HG03175 (cell line): Measurements from ENCODE around the gene ROBO4.

Experiments
- ATAC-seq: cut with Tn5 transposase; IDR thresholded peaks from one replicate; pipeline ENCODE4 v1.9.1; 2021; ENCODE audit warnings: mild to moderate bottlenecking, moderate library complexity; ENCODE audit not compliant: unreplicated experiment

ROBO4 gene

DNA sequence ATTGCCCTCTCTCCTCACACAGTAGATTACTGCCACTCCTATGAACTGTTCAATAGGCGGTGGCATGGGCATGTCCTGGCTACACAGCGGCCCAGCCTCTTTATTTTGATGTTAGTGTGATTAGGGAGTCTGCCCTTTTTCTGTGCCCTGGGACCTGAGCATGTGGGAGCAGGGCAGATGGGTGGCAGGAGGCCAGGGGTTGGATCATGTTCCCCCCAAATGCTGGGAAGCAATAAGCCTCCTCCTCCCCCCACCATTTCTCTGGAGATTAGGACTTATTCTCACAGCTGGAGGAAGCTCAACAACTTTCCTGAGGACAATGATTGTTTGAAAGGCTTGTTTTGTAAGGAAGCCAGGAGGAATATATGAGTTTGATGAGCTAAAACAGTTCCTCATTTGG lies 22.2 kb upstream of the ROBO4 start:
- no peak for ATAC-seq

DNA sequence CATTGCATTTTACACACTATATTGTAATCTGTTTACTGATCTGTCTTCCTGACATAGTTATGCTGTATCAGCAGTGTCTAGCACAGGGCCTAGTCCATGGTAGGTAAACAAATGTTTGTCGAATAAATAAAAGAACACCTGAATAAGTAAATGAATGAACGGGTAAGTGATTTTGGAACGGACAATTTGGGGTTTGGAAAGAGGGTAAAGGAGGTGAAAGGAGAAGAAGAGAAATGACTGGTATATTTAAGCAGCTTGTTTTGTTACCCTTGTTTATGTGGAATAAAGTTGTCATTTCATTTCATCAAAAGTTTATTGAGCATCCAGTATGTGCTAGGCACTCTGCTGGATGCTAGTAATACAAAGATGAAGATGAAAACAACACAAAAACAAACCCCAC lies 21.3 kb upstream of the ROBO4 start, which contains the start of gene HEPN1:
Gene HEPN1, plus strand, starts transcription at position 301 of the 400 bp plus-strand sequence.
- no peak for ATAC-seq

DNA sequence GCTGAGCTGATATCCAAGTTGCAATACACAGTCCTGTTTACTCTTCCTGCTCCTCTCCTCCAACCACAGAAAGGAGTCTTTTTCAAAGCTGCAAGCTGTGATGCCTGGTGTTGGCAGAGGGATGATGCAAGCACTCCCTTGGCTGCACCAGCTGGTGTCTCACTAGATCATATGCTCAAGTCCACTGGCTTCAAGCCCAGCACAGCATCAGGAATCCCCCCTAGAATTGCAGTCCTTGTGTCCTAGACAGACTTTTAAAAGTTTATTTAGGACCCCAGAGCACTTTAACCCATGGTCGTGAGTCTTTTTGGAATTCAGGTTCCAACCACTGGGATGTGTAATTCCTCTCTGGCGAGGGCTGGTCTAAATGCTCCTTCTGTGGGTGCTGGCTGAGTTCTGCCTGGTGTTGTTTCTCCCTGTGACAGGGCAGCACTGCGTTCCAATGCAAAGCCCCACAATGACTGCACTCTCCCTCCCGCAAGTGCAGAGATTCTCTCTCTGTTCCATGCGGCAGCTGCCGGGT lies 19.5 kb upstream of the ROBO4 start:
- ATAC-seq: no peak

DNA sequence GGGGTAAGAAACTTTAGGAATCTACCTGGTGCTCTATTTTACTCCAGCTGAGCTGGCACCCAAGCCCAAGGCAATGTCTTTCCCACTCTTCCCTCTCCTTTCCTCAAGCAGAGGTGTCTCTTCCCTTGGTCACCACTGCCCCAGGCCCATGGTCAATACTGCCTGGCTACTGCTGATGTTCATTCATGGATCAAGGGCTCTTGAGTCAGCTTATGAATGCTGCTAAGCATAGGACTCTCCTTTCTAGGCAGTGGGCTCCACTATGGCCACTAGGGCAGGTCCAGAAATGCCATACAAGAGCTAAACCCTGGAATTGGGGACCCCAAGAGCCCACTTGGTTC lies 18.7 kb upstream of the ROBO4 start:
- no peak for ATAC-seq

DNA sequence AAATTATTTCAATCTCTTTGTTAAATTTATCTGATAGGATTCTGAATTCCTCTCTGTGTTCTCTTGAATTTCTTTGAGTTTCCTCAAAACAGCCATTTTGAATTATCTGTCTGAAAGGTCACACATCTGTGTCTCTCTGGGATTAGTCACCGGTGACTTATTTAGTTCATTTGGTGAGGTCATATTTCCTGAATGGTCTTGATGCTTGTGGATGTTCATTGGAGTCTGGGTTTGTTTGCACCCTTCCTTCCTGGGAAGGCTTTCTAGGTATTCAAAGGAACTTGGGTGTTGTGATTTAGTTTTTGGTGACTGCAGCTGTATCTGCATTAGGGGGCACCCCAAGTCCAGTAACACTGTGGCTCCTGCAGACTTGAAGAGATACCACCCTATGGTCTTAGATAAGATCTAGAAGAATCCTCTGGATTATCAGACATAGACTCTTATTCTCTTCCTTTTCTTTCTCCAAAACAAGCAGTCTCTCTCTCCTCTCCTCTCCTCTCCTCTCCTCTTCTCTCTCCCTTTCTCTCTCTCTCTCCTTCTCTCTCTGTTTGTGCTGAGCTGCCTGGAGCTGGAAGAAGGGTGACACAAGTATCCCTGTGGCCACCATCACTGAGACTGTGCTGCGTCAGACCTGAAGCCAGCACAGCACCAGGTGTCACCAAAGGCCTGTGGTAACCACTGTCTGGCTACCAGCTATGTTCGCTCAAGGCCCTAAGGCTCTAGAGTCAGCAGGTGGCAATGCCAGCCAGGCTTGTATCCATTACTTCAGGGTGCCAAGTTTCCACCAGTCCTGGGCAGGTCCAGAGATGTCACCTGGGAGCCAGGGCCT lies 18.1 kb upstream of the ROBO4 start:
- ATAC-seq: no peak

DNA sequence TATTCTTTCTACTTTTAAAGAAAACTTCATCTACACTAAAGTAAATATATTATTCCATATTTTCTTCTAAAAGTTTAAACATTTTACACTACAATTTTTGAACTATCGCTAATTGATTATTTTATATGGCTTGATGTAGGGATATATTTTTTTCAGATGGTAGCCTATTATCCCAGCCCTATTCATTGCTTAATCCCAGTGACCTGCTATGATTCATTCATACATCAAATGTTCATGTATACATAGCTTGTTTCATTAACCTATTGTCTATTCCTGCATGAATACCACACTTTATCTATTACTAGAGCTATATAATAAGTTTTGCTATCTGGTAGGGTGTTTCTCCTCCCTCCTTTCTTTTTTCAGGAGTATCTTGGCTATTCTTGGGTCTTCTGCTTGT lies 5.0 kb upstream of the ROBO4 start:
- no peak for ATAC-seq

DNA sequence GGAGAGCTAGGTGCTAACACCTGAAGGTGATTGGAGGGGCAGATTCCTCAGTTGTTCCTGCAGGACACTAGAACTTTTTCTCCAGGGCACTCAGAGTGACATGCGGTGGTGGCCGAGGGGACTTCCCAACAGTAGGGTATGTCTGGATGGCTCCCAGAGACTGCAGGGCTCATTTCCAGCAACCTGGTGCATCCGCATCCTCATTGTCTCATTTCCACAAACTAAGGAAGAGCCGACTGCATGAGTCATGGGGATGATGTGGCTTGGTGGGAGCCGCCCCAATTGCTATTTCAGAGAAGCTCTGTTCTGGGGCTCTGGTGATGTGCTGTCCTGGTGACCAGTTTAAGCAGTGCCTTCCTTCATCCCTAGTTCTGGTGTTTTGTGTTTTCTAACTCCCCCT lies 2.8 kb upstream of the ROBO4 start:
- ATAC-seq: no peak

DNA sequence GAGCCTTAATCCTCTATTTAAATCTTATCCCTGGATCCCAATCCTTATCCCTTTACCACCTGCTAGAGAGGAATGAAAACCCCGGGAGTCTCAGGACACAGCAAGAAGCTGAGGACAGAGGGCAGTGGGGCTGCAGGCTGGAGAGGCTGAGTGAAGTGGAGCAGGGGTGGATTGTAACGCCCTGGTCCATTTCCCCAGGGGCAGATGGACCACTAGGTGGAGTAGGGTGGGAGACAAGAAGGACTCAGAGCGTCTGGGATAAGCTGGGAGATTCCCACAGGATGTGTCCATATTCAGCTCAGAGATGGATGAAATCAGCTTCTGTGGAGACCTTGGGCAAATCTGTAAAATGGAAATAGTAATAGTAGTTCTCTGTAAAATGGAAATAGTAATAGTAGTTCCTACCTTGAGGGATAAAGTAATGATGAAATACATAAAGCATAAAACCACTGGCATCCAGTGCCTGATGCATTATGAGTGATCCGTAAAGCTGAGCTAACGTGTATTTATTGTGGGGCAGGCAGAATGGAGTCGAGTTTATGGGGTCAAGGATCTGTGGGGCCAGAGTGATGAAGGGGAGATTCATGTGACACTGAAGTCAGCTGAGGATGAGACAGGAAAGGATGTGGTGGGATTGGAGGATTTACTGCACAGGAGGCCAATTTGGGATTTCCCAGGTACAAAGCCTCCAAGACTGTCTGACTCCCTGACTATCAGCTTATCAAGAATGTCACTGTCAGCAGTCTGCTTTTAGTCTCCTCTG lies 1.9 kb upstream of the ROBO4 start:
- ATAC-seq: no peak

DNA sequence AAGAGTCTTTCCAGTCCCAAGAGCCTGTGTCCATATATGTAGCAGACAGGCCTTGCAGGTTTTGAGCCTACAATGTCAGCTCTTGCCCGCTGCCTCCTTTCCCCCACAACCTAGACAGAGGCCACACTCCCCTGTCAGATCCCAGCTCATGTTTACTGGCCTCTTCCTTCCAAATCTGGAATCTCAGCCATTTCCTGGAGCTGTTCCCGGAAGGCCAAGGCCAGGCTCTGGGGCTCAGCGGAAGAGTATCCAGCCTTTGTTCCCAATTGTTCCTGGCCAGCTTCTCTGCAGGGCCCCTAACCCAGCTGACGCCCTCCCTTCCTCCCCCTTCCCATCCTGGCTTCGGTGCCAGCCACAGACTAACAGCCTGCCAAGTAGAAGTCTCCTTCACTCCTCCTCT lies 1.0 kb upstream of the ROBO4 start:
- no peak for ATAC-seq

DNA sequence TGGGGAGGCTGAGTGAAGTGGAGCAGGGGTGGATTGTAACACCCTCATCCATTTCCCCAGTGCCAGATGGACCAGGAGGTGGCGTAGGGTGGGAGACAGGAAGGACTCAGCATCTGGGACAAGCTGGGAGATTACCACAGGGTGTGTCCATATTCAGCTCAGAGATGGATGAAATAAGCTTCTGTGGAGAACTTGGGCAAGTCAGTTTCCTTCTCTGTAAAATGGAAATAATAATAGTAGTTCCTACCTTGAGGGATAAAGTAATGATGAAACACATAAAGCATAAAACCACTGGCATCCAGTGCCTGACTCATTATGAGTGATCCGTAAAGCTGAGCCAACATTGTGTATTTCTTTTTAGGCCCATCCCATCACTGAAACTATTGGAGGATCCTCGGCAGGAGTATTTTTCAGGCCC lies 607 bp upstream of the ROBO4 start:
- no peak for ATAC-seq

DNA sequence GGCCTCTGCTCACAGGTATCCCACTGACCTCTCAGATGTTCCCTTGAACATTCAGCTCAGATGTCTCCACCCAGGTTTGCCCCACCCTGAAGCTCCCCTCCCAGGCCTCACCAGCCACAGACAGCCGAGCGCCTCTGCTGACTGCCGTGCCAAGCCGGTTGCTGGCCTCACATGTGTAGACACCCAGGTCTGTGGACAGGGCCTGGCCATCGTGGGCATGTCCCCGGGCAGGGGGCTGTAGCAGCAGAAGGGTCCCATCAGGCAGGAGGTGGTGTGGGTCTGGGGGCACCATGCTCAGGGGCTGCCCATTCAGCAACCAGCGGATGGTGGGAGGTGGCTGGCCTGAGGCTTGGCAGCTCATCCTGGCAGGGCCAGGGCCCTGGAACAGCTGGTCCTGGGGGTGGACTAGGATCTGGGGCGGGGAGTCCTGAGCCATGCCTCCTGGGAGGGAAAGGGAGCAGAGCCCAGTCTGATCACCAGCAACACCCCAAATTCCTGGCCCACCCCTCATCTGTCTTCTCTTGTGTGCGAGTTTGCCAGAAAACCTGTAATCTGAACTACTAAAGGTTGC lies 759 bp downstream of the ROBO4 start:
- no peak for ATAC-seq

DNA sequence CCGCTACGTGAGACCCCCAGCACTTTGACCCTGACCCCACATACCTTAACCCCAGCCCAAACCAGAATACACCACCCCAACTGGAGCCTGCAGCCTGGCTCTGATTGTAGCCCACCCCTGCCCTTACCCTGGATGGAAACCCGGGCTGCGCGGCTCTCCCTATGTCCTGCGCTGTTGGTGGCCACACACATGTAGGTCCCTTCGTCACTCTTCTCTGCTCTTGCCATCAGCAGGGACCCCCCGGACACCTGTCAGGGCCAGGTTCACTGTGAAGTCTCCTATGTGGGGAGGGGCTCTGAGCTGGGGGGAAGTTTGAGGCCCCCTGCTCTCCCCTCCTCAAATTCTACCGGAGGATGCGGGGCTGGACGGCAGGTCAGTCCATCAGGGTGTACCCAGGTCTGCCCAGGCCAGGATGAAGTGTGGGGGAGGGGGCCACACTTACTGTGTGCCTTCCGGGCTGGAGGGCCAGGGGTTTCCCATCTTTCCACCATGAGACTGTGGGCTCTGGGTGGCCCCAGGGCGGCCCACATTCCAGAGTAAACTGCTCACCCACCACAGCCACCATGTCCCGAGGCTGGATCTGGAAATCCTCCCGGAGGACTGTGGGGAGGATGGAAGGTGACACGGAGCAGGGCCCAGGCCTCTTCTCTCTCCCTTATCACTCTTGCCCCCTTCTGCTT lies 1.5 kb downstream of the ROBO4 start:
- ATAC-seq: no peak

DNA sequence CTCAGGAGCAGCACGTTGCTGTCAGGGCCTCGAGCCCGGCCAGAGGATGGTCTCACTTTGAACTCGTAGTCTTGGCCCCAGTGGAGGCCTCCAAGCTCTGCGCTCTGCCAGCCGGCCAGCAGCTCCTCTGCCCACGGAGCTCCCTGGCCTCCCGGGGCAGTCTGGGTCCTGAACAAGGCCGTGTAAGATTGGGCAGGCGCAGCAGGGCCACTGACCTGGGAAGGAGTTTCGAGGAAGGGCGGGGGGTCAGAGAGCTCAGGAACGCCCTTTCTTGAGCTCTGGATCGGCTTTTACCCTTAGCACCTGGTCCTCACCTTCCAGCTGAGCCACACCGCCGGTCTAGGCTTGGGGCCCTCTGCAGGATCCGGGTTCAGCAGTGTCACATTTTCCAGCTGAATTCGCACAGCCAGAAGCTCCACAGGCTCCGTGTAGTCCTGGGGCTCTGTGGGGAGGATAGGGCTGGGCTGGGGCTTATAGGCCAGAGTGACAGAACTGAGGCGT lies 2.1 kb downstream of the ROBO4 start:
- ATAC-seq: no peak

DNA sequence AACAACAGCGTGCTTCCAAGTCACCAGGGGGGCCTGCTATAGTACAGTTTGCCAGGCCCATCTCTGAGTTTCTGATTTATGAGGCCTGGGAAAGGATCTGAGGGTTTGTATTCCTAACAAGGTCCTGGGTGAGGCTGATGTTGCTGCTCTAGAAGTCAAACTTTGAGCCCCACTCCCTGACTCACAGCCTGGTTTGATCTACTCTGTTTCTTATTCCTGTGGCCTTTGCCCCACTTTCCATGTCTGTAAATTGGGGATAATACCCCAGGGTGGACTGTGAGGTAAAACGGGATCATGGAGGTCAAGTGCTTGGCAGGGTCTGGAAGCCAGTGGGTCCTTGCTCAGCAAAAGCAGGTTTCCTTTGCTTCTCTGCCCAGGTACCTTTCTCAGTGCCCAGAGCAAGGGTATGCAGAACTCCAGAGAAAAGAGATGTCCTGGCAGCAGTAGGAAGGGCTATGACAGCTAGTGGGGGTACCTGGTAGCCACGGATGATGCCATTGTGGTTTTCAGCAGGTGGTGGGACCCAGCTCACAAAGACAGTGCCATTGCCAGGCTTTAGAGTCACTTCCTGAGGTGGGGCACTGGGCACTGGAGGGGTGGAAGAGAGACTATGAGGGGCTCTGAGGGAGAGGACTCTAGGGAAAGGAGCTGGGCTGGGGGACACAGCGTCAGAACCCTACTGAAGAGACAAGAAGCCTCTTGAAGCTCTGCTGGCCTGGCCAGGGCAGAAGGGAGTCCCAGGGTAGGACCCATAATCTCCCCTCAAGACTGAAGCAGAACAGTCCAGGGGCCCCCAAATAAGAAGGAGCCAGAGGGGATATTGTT lies 2.8 kb downstream of the ROBO4 start:
- ATAC-seq: no peak

DNA sequence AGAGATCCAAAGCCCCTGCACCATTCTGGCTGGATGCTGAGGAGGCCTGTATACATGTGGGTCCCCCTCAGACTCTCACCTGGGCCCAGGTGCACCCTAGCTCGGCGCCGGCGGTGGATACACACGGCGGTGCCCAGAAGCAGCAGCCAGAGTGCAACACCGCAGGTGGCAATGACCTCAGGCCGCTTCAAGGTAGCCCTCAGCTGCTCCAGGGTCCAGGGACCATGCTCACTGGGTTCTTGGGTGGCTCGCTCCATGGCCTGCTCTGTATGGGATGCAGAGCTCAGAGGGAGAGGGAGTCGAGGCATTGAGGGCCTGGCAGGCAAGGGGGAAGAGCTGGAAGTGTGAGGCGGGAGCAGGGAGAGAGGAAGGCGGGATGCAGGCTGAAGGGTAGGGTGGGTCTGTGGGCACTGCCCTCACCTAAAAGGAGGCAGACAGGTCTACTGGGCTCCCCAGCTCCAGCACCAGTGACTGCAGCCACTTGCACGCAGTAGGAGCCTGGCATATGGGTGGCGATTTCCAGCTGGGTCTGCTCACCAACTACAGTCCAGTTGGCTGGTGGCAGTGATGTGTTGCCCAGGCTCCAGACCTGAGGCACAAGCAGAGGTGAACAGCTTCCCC lies 3.8 kb downstream of the ROBO4 start:
- ATAC-seq: no peak

DNA sequence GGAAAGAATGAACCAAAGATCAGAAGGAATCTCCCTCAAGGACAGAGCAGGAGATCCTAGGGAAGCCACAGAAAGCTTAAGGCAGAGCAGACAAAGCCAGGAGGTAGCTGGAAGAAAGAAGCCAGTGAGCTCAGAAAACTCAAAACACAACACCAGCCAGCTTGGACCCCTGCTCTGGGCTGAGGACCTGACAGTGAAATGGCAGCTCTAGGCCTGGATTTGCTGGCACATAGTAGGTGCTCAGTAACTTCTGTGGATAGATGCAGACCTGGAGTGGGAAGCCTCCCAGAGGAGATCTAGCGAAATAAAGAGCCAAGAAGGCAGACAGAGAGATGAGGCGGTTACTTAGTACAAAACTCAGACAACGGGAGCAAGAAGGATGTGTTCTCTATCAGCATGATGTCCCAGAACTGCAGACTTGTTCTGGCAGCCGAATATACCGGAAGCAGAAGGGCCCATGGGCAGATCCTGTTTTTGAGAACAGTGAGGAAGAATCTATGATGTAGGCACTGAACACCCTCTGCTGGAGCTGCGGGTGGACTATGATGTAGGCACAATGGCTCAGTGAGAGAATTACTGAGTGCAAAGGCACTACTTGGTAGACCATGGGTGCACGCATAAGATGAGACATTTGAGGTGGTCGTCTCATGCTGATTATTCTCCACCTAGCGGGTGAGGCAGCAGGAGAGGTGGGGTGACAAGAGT lies 4.8 kb downstream of the ROBO4 start:
- no peak for ATAC-seq

DNA sequence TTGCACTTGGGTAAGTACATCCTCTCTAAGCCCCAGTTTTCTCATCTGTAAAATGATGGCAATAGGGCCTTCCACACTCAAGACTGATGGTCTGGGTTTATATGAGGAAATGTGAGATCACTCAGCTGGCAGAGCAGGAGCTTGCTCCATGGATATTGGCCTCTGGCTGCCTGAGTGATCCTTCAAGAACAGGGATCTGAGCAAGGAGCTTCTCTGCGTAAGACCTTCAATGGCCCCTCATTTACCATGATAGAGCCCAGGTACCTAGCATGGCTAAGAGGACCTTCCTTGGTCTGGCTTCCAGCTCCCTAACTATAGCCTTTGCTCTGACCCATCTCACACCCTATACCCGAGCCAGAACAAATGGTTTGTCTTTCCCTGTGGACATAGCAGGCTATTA lies 5.5 kb downstream of the ROBO4 start:
- ATAC-seq: no peak

DNA sequence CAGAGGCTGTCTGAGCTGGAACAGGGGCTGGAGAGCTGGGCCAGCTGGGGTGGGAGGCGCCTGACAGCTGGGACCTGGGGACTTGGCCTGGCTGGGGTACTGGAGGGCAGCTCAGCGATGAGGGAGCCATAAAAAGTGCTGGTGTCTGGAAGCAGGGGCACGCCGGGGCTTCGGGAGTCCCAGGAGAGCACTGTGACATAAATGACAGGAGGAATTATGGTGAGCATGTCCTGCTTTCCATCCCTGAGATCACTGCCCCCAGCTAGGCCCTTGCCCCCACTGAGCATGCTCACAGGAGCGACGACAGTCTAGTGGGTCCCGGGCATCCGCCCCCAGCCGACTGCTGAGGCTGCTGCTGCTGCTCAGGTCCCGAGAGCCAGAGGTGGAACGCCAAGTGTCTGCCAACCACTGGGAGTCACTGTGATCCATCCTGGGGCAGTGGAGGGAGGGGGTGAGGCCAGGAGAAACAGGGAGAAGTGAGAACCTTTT lies 6.2 kb downstream of the ROBO4 start:
- no peak for ATAC-seq
